HG03558 (cell line): ENCODE results near the gene MAN1A2.
"Not testable (repeated sequence)": the region's sequence is repeated elsewhere in the genome, so short reads cannot be mapped to it uniquely, and the experiment has no call there.

Experiments used
- ATAC-seq: cut with Tn5 transposase; IDR thresholded peaks from one replicate; pipeline ENCODE4 v1.9.1; 2021; ENCODE audit warnings: moderate number of reproducible peaks; ENCODE audit not compliant: unreplicated experiment; ENCODE audit errors: extremely low read depth

MAN1A2 gene

DNA sequence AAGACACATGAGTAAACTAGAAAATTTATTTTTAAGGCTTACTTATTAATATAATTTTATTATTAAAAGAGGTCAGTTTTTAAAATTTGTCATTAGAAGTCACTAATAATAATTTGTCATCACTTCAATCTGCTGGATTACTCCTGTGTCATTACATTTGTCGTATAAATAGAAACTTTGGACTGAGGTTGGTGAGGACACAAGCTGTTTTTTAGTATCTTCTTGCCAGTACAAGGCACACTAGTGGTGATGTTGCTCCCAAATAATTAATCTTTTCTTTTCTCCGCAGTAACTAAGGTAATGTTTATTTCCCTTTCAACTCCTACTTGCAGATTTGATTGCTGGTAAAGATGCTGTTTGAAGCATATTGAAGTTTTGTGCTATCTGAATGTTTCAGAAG is 179.2 kb downstream of the MAN1A2 start:
- ATAC-seq, result no peak

DNA sequence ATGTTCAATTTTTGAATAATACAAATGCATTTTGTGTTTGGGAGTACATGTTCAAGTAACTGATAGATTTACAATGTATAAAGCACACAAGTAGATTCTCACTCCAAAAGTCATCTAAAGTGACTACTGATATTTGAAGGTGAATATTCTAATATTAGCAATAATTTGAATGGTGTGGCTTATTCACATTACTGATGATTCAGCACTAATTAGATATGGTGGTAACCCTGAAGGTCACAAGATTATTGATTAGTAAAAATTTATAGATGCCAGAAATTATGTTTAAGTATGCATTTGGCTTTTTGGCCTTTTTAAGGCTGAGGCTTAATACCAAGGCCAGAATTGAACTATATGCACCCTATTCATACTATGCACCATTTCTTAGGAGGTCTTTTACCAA is 186.2 kb downstream of the MAN1A2 start:
- ATAC-seq, result no peak

DNA sequence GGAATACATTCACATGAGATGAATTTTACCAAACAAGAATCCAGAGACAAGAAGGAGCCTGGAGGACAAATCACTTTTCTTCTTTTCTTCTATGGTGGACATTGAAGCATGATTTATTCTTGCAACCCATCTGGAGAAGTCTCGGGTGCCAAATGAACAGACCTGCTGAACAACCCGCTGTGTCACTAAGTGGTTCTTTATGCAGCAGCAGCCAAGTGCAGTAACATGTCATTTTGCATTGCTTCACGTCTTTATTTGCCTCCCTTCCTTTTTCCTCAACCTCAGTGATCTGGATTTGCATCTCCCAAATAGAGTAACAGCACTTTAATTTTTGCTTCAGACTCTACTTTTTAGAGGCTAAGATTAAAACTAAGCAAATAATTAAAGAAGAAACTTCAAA is 188.6 kb downstream of the MAN1A2 start:
- no peak for ATAC-seq

DNA sequence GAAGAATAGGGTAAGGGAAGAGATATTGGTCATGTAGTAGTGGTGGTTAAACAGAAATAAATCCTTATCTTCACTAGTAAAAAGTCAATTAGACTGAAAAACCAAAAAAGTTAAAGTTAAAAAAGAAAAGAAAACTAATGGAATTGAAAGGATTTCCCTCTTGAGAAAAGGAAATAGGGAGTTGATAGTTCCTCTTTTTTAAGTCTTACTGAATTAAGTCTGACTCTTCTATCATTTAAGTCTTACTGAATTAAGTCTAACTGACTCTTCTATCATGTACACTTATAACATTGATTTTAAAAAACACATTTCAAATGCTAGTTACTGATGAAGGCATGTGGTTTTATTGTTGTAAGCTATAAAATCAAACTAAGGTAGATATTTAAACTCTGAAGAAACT is 189.1 kb downstream of the MAN1A2 start:
- no peak for ATAC-seq

DNA sequence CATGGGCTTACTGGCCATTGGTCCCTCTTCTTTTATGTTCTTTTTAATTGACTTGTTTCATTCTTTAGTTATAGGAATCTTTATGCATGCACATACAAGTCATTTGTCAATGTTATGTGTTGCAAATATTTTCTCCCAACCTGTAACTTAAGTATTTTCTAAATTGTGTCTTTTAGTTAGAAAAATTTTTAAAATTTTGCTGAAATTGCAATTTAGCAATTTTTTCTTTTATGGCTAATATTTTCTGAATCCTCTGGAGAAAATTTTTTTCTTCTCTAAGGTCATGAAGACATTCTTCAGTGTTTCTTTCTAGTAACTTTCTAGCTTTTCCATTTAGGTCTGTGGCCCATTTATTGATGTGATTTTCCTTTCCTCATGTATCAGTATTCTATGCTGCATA is 189.7 kb downstream of the MAN1A2 start:
- no peak for ATAC-seq

DNA sequence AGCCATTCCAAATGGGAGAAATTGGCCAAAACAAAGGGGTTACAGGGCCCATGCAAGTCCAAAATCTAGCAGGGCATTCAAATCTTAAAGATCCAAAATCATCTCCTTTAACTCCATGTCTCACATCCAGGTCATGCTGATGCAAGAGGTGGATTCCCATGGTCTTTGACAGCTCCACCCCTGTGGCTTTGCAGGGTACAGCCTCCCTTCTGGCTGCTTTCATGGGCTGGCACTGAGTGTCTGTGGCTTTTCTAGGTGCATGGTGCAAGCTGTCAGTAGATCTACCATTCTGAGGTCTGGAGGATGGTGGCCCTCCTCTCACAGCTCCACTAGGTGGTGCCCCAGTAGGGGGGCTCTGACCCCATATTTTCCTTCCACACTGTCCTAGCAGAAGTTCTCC is 191.2 kb downstream of the MAN1A2 start:
- ATAC-seq, result not testable (repeated sequence)

DNA sequence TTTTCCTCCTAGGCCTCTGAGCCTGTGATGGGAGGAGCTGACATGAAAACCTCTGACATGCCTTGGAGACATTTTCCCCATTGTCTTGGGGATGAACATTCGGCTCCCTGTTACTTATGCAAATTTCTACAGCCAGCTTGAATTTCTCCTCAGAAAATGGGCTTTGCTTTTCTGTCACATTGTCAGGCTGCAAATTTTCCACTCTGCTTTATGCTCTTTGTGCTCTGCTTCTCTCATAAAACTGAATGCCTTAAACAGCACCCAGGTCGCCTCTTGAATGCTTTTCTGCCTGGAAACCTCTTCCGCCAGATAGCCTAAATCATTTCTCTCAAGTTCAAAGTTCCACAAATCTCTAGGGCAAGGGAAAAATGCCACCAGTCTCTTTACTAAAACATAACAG is 191.9 kb downstream of the MAN1A2 start:
- ATAC-seq, result no peak

DNA sequence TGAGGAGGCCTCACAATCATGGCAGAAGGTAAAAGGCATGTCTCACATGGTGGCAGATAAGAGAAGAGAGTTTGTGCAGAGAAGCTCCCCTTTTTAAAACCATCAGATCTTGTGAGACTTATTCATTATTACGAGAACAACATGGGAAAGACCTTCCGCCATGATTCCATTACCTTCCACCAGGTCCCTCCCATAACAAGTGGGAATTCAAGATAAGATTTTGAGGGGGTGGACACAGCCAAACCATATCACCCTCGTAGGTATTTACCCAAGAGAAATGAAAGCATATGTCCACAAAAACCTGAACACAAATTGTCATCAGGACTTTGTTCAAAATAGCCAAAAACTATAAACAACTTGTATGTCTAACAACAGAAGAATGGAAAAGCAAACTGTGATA is 192.7 kb downstream of the MAN1A2 start:
- no peak for ATAC-seq

DNA sequence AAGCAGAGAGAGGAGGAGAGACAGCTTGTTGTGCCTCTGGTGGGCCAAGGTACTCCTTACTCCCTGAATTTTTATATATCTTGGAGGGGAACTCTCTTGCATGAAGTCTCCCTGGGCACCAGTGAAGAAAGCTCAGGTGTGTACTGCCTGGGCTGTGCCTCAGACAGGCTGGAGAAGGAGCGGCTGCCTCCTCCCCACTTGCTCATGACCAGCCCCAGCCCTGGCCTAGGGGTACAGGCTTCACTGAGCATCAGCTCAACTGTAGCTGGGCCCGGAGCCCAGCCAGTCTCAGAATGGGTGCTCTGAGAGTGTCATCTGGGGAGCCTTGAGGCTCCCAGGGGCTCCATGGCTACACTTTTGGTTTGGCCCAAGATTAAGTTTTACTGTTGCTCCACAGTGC is 193.8 kb downstream of the MAN1A2 start:
- ATAC-seq, result no peak

DNA sequence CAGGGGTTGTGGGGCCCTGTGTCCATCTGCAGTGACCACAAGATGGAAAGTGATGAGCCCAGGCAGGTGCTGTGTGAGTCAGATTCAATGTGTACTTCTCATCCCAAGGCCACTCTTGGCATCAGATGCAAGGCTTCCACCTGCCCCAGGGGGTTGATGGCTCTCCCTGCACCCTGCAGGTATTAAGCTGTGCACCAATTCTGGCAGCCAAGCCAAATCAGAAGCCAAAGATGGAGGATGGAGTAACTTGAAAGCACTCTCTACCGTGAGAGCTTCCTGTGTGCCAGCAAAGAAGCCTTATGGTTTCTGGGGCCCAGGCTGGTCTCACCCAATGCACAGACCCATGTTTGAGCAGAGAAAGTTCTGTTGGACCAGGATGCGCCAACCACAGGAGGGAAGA is 194.3 kb downstream of the MAN1A2 start:
- ATAC-seq, result no peak

DNA sequence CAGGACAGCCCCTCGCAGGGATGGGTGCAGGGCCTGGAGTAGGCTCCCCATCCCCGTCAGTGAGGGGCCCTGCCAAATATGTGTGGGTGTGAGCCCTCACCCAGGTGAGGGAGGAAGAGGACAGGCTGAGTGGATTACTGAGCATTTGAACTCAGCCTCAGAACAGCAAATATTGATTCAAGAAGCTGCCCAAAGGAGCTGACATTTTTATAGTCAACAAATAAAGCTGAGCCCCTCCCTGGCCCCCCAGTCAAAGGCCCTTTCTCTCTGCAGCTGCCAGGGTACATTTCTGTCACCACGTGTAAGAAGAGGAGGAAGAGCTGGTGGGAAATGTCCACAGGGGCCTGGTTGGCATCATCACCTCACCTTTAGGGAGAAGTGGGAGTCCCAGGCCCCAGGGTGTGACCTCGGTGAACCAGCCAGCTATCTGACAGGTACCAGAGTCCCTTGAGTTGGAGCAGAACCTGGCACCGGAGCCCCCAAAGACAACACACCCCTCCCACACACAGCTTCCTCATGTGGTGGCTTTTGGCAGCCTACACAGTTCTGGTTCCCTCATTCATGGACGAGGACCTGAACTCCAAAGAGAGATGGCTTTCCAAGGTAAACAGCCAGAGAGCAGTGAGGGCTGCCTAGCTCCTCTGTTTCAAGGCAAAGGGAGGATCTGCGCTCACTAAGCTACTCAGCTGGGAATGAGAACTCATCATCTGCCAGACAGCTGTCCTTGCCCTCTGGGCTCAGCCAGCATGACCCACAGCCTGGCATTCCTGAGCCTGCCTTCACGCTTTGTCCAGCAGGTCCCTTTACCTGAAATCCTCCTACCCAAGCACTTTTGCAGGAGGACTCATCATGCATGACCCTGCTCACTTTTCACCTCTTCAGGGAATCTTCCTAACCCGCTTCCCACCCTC is 195.6 kb downstream of the MAN1A2 start:
- no peak for ATAC-seq

DNA sequence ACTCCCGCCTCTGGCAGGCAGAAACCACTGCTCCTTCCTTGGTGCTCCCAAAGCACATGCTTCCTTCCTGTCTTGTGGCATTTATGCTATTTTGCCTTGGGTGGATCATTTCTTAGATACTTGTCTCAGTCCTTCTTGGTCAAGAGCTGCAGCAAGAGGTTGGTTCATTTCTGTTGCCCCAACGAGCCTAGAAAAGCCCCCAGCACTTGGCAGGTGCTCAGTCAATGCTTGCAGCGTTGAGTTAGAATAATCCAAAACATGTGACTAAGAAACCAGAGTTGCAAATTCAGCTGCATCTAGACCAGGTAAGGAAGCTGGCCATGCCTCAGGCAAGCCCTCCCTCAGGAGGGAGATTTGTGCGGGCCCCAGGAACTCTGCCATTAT is 196.2 kb downstream of the MAN1A2 start:
- no peak for ATAC-seq

DNA sequence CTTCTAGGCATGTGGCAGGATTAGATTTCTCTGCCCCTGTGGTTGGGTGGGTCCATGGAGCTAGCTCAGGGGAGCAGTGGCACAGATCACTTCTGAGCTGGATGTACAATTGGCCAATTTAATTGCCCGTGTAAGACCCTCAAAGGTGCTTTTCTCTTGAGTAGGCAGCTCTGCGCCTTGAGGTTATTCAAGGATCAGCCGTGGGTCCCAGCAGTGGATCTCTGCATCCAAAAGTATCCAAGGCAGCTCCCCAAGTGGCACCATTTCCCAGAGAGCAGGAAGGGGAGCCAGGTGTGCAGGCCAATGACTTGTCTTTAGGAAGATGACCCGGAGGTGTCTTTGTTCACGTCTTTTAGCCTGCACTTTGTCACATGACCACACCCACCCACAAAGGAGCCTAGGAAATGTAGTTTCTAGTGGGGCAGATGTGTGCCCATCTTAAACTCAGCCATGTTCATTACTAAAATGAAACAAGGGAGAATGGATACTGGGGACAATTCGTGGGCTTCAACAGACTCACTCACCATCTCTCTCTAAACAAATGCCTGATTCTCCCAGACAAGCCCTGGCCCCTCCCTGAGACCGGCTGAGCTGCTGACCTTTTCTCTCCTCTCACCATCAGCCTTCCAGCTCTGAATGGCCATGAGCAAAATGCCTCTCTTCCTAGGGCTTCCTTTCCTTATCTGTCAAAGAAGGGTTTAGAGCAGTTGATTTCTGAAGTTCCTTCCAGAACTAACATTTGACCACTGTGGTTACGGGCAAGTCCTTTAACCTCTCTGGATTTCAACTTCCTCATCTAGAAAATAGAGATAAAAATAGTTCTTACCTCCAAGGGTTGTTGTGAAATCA is 197.2 kb downstream of the MAN1A2 start:
- no peak for ATAC-seq

DNA sequence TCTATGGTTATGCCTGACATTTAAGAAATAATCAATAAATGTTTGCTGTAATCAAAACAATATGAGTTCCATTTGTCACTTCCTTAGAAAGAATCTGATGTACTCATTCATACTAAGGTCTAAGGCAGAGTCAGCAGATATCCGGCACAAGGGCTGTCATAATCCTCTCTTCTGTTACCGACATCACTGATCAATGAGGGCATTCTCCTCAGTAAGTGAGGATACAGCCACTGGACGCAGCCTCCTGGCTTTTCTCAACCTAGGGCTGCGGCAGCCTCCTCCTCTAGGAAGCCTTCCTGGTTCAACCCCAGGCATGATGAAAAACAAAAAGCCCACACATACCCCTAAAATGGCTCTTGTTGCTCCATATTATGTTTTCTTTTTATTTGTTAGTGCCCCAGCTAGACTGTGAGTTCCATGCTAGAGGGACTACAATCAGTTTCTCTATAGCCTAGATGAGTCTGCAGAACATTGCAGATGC is 197.9 kb downstream of the MAN1A2 start:
- ATAC-seq, result no peak

DNA sequence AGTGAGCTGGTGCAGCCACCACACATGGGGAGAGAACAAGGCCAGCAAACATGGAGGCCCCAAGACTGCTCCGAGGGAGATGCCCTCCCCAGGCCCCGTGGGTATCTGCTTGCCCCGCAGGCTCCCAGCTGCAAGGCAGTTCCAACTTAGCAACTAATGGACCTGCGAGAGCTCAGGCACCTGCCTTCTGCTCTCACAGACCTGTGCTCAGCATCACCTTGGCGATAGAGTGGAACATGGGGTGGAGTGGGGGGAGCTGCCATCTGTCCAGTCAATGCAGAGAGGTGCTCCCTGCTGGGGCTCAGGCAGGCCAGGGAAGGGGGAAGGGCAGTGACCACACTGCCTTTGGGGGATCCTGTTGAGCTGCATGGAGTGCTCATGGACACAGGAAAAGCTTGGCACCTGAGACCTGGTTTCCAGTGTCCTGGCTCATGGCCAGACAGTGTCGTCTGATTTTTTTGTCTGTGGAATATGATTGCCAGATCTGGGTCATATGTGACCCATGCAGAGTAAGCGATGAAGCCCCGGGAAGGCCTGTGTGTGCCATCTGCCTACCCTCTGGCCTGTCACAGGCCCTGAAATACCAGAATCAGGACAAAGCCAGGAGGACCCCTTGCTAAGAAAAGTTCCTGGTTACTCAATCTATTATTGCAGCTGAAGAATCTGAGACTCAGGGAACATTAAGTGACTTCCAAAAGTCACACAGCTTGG is 198.7 kb downstream of the MAN1A2 start:
- ATAC-seq, result no peak

DNA sequence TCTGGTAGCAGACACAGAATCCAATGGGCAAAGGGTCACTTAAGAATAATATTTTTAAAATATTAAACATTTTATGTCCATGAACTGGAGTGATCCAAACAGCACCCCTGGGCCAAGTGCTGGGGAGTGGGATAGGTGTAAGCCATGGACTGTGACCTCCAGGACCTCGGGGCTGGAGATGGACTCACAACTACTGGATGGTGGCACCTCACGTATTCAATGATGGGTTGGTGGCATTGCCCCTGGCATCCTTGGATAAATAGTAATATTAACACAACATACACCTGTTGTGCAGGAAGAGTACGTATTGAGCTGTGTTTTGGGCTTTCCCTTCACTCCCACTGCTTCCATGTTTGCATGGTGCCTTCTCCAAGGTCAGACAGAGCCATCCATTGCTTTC is 199.3 kb downstream of the MAN1A2 start:
- no peak for ATAC-seq

DNA sequence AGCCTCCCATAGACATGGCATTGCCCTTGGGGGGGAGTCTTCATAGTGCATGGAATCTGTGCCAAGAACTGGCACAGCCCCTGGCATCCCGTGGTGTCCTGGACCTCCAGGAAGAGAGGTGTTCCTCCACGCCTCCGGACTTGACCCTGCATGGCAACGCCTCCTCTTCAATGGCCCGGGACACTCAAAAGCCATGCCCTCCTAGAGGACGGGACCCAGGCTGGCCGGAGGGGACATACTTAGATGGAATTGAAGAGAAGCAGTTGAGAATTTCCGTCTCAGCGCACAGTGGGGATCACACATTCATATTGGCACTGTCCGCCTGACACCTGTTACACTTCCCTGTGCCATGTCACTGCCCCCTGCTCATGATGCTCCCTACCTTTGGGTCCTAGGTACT is 200.2 kb downstream of the MAN1A2 start:
- no peak for ATAC-seq

DNA sequence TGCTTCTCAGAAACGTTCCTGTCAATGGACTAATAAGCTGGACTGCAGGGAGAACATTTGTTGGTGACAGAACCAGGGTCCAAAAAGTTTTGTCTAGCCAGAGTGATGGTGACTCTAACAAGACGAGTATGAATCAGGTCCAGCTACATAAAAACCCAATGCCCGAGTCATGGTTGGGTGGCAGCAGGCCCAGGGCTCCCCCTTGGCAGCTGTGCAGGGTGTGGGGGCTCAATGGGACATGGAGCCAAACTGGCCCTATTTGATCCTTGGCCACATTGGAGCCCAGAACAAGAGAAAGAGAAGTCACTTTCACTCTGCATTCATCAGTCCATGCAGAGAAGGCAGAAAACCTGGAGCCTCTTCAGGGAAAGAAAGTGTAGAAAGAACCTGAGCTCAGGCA is 200.7 kb downstream of the MAN1A2 start:
- no peak for ATAC-seq

DNA sequence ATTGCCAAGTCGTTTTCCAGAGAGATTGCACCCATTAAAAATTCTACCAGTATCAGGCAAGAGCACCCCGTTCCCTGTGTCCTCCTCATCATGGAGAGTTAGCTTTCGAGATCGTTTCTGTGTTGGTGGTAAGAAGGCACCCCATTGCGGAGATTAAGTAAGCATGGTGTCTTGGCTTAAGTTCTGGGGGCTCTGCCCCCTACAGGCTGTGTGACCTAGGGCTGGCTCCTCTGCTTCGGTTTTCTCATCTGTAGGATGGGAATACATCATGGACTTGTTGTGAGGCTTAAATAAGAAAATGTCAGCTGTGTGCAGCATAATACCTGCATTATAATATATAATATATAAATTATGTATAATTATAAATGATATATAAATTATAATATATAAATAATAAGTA is 201.8 kb downstream of the MAN1A2 start:
- ATAC-seq, result no peak

DNA sequence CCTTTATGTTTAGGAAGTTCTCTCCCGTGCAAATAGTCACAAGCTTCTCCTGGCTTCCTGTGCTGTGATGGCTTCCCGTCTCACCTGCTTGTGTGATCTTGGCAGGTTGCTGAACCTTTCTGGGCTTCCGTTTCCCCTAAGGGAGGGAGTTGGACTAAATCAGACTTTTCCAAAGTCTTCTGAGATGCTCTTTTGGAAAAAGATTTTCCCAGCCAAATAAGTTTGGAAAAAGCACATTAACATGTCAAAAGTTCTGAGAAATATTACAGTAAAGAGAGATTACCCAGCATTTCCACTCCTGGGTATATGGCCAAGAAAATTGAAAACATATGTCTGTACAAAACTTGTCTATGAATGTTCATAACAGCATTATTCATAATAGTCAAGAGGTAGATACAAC is 202.6 kb downstream of the MAN1A2 start:
- ATAC-seq, result no peak

DNA sequence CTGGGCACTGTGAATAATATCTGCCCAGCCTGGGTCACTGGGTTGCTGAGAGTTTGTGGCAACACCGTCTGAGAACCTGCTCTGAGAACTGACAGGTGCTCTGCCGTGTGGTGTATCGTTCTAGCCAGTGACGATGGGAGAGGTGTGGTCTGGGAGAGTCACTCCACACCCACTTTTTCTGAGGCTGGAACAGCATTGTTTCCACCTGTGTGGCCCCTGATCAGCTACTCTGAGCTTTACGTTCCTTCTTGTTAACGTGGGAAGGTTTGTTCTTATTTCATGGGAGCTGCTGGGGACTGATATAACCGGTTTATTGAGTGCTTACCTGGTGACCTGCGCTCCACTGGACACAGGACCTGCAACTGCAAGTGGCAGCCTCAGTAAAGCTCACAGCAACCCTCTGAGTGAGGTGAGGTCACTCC is 203.8 kb downstream of the MAN1A2 start:
- no peak for ATAC-seq
